HL-60/S4 (cell line): ENCODE results near the gene NR0B2.
"Not testable (repeated sequence)": the region's sequence is repeated elsewhere in the genome, so short reads cannot be mapped to it uniquely, and the experiment has no call there.

Experiments
- in situ Hi-C: fragments of 300-500 bp; cut with MboI; formaldehyde crosslinking; loops from 2 replicates; pipeline ENCODE4 v1.14.3; 2022; ENCODE audit warnings: low sequenced_read_pairs

Gene NR0B2

GRCh38 chr1:26894263-26894662, 19.5 kb downstream of the NR0B2 start:
- in situ Hi-C loops: no loop called here

GRCh38 chr1:26890467-26890796, 23.3 kb downstream of the NR0B2 start:
- in situ Hi-C loops: no loop called here

GRCh38 chr1:26889551-26890466, 24.0 kb downstream of the NR0B2 start, which contains the start of gene GPN2:
GPN2 (minus strand) TSS chr1:26890283; CDS start chr1:26890096, 187 bp downstream.
- in situ Hi-C loops: loop anchor here (10.0 kb wide), 1 partner anchor 295 kb away; no protein-coding TSS in a partner anchor

- in situ Hi-C loops: loop anchor here (10.0 kb wide), 1 partner anchor 293 kb away; no protein-coding TSS in a partner anchor
These were observed 25.5 kb downstream of the NR0B2 start for GRCh38 chr1:26888231-26888630.

- in situ Hi-C loops: loop anchor here (10.0 kb wide), 1 partner anchor 292 kb away; no protein-coding TSS in a partner anchor
These were observed 26.6 kb downstream of the NR0B2 start for GRCh38 chr1:26887125-26887524.

DNA sequence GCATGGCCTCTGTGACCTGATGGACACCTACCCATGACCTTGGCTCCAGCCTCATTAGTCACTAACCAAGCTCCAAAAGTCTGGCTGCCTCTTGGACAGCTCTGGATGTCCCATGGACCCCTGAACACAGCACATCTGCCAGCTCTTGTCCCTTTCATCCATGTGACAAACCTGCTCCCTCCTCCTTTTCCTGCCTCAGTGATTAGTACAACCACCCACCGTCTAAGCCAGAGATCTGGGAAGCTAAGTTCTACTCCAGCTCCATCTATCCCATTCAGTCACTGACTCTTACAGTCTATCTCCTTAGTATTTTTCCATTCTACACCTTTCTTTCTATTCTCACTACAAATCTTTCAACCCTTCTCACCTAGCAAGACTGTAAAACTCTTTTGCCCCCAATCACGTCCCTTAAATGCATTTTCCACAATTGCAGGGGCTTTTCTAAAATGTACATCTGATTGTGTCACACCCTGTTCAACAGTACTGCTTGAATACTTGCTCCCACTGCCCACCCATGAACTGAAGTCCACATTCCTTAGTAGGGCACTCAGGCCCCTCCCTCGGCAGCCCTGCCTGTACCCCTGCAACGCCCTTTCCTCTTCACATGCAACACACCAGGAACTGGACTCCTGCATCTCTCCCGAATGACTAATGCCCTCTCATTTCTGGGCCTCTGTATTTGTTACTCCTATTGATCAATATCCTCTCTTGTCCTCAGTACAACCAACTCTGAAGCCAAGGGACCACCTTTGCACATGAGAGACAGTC, 30.9 kb downstream of the NR0B2 start:
- in situ Hi-C loops: loop anchor here (10.0 kb wide), 1 partner anchor 288 kb away; no protein-coding TSS in a partner anchor

GRCh38 chr1:26881611-26882010, 32.2 kb downstream of the NR0B2 start:
- in situ Hi-C loops: loop anchor here (10.0 kb wide), 1 partner anchor 287 kb away; no protein-coding TSS in a partner anchor

GRCh38 chr1:26879793-26880192, 34.0 kb downstream of the NR0B2 start:
- in situ Hi-C loops: loop anchor here (10.0 kb wide), 1 partner anchor 285 kb away; no protein-coding TSS in a partner anchor

GRCh38 chr1:26877326-26877725, 36.4 kb downstream of the NR0B2 start:
- in situ Hi-C loops: no loop called here

GRCh38 chr1:26874896-26875295, 38.9 kb downstream of the NR0B2 start:
- in situ Hi-C loops: no loop called here

DNA sequence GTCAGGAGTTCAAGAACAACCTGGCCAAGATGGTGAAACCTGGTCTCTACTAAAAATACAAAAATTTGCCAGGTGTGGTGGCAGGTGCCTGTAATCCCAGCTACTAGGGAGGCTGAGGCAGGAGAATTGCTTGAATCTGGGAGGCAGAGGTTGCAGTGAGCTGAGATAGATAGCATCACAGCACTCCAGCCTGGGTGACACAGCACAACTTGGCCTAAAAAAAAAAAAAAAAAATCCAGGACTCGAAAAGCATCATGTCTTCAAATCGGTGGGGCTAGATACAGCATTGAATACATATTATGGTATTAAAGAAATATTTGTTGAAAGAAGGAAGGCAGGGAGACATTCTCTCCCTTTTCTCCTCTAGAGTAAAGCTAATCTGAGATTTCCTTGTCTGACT, 40.7 kb downstream of the NR0B2 start:
- in situ Hi-C loops: not testable (repeated sequence)

- in situ Hi-C loops: no loop called here
These were observed 48.9 kb downstream of the NR0B2 start for GRCh38 chr1:26864610-26865480.

- in situ Hi-C loops: no loop called here
These were observed 50.1 kb downstream of the NR0B2 start for GRCh38 chr1:26863685-26864077.

DNA sequence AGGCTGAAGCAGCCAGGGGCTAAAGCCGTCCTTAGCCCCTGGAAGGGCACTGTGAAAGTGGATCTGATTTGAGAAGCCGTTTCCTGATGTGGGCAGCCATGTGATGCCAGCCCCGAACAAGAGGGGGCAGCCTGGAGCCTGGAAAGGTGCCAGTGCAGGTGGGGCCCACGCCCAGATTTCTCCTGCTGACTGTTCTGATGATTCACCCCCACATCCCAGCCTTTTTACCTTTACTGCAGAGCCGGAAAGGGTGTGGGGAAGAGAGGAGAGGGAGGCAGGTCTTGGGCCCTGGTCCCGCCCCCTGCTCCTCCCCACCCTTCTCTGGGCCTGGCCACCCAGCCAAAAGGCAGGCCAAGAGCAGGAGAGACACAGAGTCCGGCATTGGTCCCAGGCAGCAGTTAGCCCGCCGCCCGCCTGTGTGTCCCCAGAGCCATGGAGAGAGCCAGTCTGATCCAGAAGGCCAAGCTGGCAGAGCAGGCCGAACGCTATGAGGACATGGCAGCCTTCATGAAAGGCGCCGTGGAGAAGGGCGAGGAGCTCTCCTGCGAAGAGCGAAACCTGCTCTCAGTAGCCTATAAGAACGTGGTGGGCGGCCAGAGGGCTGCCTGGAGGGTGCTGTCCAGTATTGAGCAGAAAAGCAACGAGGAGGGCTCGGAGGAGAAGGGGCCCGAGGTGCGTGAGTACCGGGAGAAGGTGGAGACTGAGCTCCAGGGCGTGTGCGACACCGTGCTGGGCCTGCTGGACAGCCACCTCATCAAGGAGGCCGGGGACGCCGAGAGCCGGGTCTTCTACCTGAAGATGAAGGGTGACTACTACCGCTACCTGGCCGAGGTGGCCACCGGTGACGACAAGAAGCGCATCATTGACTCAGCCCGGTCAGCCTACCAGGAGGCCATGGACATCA, 50.7 kb downstream of the NR0B2 start, which contains the start of gene SFN:
SFN (plus strand) TSS at position 369 of the 904 bp plus-strand sequence; CDS start at position 433, 64 bp downstream.
- in situ Hi-C loops: no loop called here

GRCh38 chr1:26861889-26862378, 51.8 kb downstream of the NR0B2 start:
- in situ Hi-C loops: no loop called here
